SK-N-SH (cell line): Measurements from ENCODE around the gene AARS2.

Source experiments
- CTCF ChIP-seq: fragments of 200-600 bp; sonication (generic); IDR thresholded peaks from 2 replicates; pipeline ENCODE4 v1.6.1; 2017; ENCODE audit warnings: antibody characterized with exemption, mild to moderate bottlenecking, moderate library complexity
- EP300 ChIP-seq, 2 experiments: IDR thresholded peaks; 2 replicates each; pipeline versions ENCODE4 v1.4.0 to v1.6.1; 2012; ENCODE audit warnings: borderline replicate concordance in 1 of 2, low read depth in 1 of 2, low read length in 1 of 2
- JUND ChIP-seq: IDR thresholded peaks from 2 replicates; pipeline ENCODE4 v1.4.0; 2012

GRCh38 chr6:44333273-44333919, 20.2 kb upstream of the AARS2 start:
- TF ChIP-seq JUND, result no peak
- no peak for TF ChIP-seq CTCF
- no peak for TF ChIP-seq EP300 (IDR thresholded peaks at IDR 0.05; ENCODE audit: borderline replicate concordance in 1 of 2, low read depth in 1 of 2, low read length in 1 of 2)
